Hepatocyte (in vitro differentiated cells): ENCODE measurements around the gene KLF9. TPM values are rescaled to one million over a fixed set of nuclear protein-coding genes. Genes with fewer than 3 reads are reported as not detected.

ENCODE experiments used
- DNase-seq: peaks from one replicate; pipeline ENCODE4 v3.0.0-alpha.2; 2016; ENCODE audit warnings: low spot score
- H2AFZ ChIP-seq: fragments of 200-600 bp; sonication (generic); 2 replicates; pipeline ENCODE4 v1.6.0; 2016; ENCODE audit warnings: antibody characterized with exemption, mild to moderate bottlenecking
- H3K27ac ChIP-seq: fragments of 200-600 bp; sonication (generic); 2 replicates; pipeline ENCODE4 v1.5.1; 2016; ENCODE audit warnings: mild to moderate bottlenecking
- H3K27me3 ChIP-seq: fragments of 200-600 bp; sonication (generic); 2 replicates; pipeline ENCODE4 v1.6.1; 2016
- H3K36me3 ChIP-seq: fragments of 200-600 bp; sonication (generic); replicated peaks from 2 replicates; pipeline ENCODE4 v1.5.1; 2016; ENCODE audit warnings: low read depth; ENCODE audit not compliant: insufficient read depth
- H3K4me1 ChIP-seq: fragments of 200-600 bp; sonication (generic); 2 replicates; pipeline ENCODE4 v1.5.1; 2016; ENCODE audit warnings: mild to moderate bottlenecking, moderate library complexity; ENCODE audit not compliant: insufficient read depth
- H3K4me2 ChIP-seq: fragments of 200-600 bp; sonication (generic); 2 replicates; pipeline ENCODE4 v1.6.0; 2016
- H3K4me3 ChIP-seq: fragments of 200-600 bp; sonication (generic); 2 replicates; pipeline ENCODE4 v1.5.1; 2016; ENCODE audit warnings: mild to moderate bottlenecking
- H3K79me2 ChIP-seq: fragments of 200-600 bp; sonication (generic); 2 replicates; pipeline ENCODE4 v1.6.0; 2017; ENCODE audit warnings: mild to moderate bottlenecking
- H3K9me2 ChIP-seq: fragments of 200-600 bp; sonication (generic); replicated peaks from 2 replicates; pipeline ENCODE4 v1.6.0; 2017; ENCODE audit warnings: mild to moderate bottlenecking; ENCODE audit not compliant: insufficient read depth
- H3K9me3 ChIP-seq: fragments of 200-600 bp; sonication (generic); 2 replicates; pipeline ENCODE4 v1.5.1; 2016; ENCODE audit warnings: low read depth, mild to moderate bottlenecking
- H4K20me1 ChIP-seq: fragments of 200-600 bp; sonication (generic); 2 replicates; pipeline ENCODE4 v1.6.0; 2016; ENCODE audit warnings: mild to moderate bottlenecking; ENCODE audit not compliant: insufficient read depth, poor library complexity, severe bottlenecking
- EZH2 ChIP-seq: fragments of 200-600 bp; sonication (generic); IDR thresholded peaks from 2 replicates; pipeline ENCODE4 v1.6.1; 2016; ENCODE audit warnings: antibody characterized with exemption, mild to moderate bottlenecking, borderline replicate concordance
- EZH2phosphoT487 ChIP-seq: fragments of 200-600 bp; sonication (generic); IDR thresholded peaks from one replicate; pipeline ENCODE4 v1.6.1; 2018; ENCODE audit warnings: antibody characterized with exemption, mild to moderate bottlenecking, low read depth, moderate library complexity; ENCODE audit not compliant: unreplicated experiment, severe bottlenecking
- WGBS: methylation state at CpG from one replicate; pipeline ENCODE4 v1.1.6; 2016; ENCODE audit warnings: low lambda C conversion rate; ENCODE audit errors: missing lambda C conversion rate; 5-methylcytosine and 5-hydroxymethylcytosine counted together
- polyA plus RNA-seq: library from polyadenylated mRNA; unstranded; fragments of >200 nt; fragmentation: Nextera tagmentation; extraction: Ambion mirVana; gene quantifications from 2 replicates; pipeline ENCODE4 v1.2.1, GENCODE V29; 2016
- total RNA-seq: library from RNA; depleted of rRNA; stranded (reverse); fragments of >200 nt; gene quantifications from 2 replicates; pipeline ENCODE4 v1.2.3, GENCODE V29; 2014
- TF ChIP-seq, protein P1 (sequence below): fragments of 200-600 bp; sonication (generic); IDR thresholded peaks from 2 replicates; pipeline ENCODE4 v1.5.1; 2016; ENCODE audit warnings: antibody characterized with exemption, mild to moderate bottlenecking; ENCODE audit not compliant: poor library complexity

KLF9 gene
- total and polyA plus RNA-seq, 2 experiments from 2014 or later: 5.3 to 29.4 TPM

- no peak for TF ChIP-seq EZH2phosphoT487
- TF ChIP-seq, protein P1, sequence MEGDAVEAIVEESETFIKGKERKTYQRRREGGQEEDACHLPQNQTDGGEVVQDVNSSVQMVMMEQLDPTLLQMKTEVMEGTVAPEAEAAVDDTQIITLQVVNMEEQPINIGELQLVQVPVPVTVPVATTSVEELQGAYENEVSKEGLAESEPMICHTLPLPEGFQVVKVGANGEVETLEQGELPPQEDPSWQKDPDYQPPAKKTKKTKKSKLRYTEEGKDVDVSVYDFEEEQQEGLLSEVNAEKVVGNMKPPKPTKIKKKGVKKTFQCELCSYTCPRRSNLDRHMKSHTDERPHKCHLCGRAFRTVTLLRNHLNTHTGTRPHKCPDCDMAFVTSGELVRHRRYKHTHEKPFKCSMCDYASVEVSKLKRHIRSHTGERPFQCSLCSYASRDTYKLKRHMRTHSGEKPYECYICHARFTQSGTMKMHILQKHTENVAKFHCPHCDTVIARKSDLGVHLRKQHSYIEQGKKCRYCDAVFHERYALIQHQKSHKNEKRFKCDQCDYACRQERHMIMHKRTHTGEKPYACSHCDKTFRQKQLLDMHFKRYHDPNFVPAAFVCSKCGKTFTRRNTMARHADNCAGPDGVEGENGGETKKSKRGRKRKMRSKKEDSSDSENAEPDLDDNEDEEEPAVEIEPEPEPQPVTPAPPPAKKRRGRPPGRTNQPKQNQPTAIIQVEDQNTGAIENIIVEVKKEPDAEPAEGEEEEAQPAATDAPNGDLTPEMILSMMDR: no peak
- TF ChIP-seq EZH2: no peak
- peak; percentile 46 for DNase-seq
- WGBS: 74% methylated on average over 11 of the region's 11 CpGs
Measured at GRCh38 chr9:70427161-70427945, 12.9 kb upstream of the KLF9 start.

DNA sequence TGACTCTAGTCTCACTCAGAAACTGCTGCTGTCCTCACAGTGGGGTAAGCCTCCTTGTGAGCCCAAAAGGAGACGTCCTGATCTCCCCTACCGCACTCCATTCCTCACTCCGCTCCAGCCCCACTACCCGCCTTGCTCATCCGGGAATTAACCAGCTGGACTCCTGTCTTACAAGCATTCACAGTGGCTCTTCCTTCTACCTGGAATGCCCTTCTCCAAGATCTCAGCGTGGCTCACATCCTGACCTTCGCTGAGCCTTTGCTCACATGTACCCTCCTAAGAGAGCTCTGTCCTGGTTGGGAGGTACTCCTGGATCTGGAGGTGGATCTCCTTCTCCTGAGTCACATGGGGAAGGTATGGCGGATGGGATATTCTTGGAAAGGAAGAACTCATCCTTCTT is 10.7 kb upstream of the KLF9 start:
- Histone ChIP-seq H2AFZ (no peak overlapping the region), H3K27me3 (no peaks in the 10 kb centered on the region), H3K9me3 (no peaks in the 10 kb centered on the region), H3K4me1 (peaks cover 10% of the 10 kb centered on the region), H3K36me3 (no peaks in the 10 kb centered on the region), H3K27ac (no peak overlapping the region), H3K4me3 (no peak overlapping the region), H3K4me2 (no peak overlapping the region), H3K9me2 (no peaks in the 10 kb centered on the region), H3K79me2 (no peaks in the 10 kb centered on the region), H4K20me1 (no peaks in the 10 kb centered on the region)
- WGBS: 70% methylated on average over 8 of the region's 8 CpGs
- DNase-seq: no peak
- no peak for TF ChIP-seq EZH2
- TF ChIP-seq, protein P1: no peak

More at GRCh38 chr9:70427161-70427945, 12.9 kb upstream of the KLF9 start:
- H3K4me2 ChIP-seq: no peak overlapping the region
- H3K4me1 ChIP-seq: no peaks in the 10 kb centered on the region
- H4K20me1 ChIP-seq: no peaks in the 10 kb centered on the region
- H3K79me2 ChIP-seq: no peaks in the 10 kb centered on the region
- H3K27me3 ChIP-seq: no peaks in the 10 kb centered on the region
- no peaks in the 10 kb centered on the region for H3K9me2 ChIP-seq
- H3K9me3 ChIP-seq: no peaks in the 10 kb centered on the region
- no peak overlapping the region for H3K27ac ChIP-seq
- no peaks in the 10 kb centered on the region for H3K36me3 ChIP-seq
- no peak overlapping the region for H3K4me3 ChIP-seq
- H2AFZ ChIP-seq: no peak overlapping the region

DNA sequence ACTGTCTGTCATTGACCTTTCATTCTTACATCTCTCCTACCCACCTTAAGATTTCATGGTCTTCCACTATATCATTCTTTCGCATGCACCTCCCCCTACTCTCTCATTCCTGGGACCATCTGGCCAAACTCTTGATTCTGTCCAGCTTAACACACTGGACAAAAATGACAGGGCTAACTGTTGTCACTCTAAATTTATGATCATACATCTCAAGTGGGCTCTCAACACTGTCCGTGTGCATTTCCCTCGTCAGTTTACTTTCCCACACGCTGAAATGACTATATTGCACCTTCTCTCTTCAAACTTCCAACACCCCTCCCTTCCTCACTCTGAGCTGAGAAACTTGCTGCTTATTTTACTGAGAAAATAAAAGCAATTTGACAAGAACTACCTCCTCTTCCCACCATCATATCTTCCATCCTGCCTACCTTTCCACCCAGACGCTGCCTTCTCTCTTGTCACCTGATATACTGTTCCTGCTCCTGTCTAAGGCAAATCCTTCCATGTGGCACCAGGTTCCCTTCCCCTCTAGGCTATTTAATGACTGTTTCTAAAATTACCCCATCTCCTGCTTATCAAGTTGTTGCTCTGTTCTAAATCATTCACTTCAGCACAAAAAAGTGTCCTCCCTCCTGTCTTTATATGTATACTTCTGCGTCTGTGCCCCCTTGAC is 8.1 kb upstream of the KLF9 start:
- H3K9me3 ChIP-seq: no peaks in the 10 kb centered on the region
- WGBS: 77% methylated on average over 6 of the region's 6 CpGs
- DNase-seq: no peak
- no peak overlapping the region for H3K4me2 ChIP-seq
- TF ChIP-seq, protein P1: no peak
- no peak for TF ChIP-seq EZH2
- no peak for TF ChIP-seq EZH2phosphoT487
- no peaks in the 10 kb centered on the region for H3K36me3 ChIP-seq
- no peak overlapping the region for H2AFZ ChIP-seq
- no peaks in the 10 kb centered on the region for H4K20me1 ChIP-seq
- no peak overlapping the region for H3K27ac ChIP-seq
- H3K4me3 ChIP-seq: no peak overlapping the region
- H3K9me2 ChIP-seq: no peaks in the 10 kb centered on the region
- no peaks in the 10 kb centered on the region for H3K27me3 ChIP-seq
- H3K79me2 ChIP-seq: no peaks in the 10 kb centered on the region
- H3K4me1 ChIP-seq: peaks cover 18% of the 10 kb centered on the region
